ENCODE data around the gene CD47.

- no peak for TF ChIP-seq POLR2AphosphoS5 (IDR thresholded peaks at IDR 0.05; ENCODE audit: low read depth, low read length)
- TF ChIP-seq REST (IDR thresholded peaks at IDR 0.05; ENCODE audit: insufficient read depth in 1 of 2, low read depth in 2 of 2, low read length in 2 of 2) = no peak
- no peak for TF ChIP-seq SIN3A (IDR thresholded peaks at IDR 0.05; ENCODE audit: borderline replicate concordance, insufficient read depth, low read length)
- no peak for TF ChIP-seq TAF1 (IDR thresholded peaks at IDR 0.05; ENCODE audit: borderline replicate concordance, insufficient read depth, low read length)
Measured at GRCh38 chr3:108042300-108042699, 48.5 kb downstream of the CD47 start.
